ENCODE data around the gene GPR156. TPM values are rescaled to one million over a fixed set of nuclear protein-coding genes. Genes with fewer than 3 reads are reported as not detected.

The GPR156 gene
- total RNA-seq, 1 experiment from 2014 or later = 0.15 TPM

DNA sequence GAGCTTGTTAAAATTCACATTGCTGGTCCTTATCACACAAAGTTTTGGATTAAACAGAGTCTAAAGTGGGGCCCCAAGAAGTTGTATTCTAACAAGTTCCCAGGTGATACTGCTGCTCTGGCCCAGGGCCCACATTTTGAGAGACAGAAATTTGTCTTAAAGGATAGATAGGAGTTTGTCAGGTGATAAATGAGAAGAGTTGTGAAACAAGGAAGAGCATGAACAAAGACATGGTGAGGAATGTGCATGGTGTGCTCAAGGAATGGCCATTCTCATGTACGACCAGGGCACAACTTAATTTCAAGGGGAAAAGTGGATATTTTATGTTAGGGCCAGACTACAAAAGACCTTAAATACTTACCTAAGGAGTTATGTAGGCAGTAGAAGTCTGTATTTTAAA lies 75.6 kb downstream of the GPR156 start:
- TF ChIP-seq SP1 (IDR thresholded peaks at IDR 0.05; ENCODE audit: low read depth) (no peak), POLR2AphosphoS5 (IDR thresholded peaks at IDR 0.05; ENCODE audit: low read depth, low read length) (no peak), TCF7L2 (IDR thresholded peaks at IDR 0.05; ENCODE audit: borderline replicate concordance, extremely low read depth, insufficient read depth, insufficient read length) (no peak), ZNF274 (IDR thresholded peaks at IDR 0.05; ENCODE audit: low read depth, low read length) (no peak), SIN3A (IDR thresholded peaks at IDR 0.05; ENCODE audit: low read depth) (no peak), CEBPB (IDR thresholded peaks at IDR 0.05; ENCODE audit: low read depth) (no peak), YY1 (IDR thresholded peaks at IDR 0.05; ENCODE audit: extremely low read depth, insufficient replicate concordance, low read depth, low read length) (no peak), FOSL1 (IDR thresholded peaks at IDR 0.05; ENCODE audit: low read depth) (no peak), SRF (IDR thresholded peaks at IDR 0.05; ENCODE audit: low read depth) (no peak), EGR1 (IDR thresholded peaks at IDR 0.05; ENCODE audit: low read depth) (no peak), EZH2phosphoT487 (IDR thresholded peaks at IDR 0.05; ENCODE audit: borderline replicate concordance) (no peak), ELF1 (IDR thresholded peaks at IDR 0.05; ENCODE audit: borderline replicate concordance, low read depth) (no peak), ZFX (IDR thresholded peaks at IDR 0.05) (no peak)
- TF ChIP-seq, protein P1, sequence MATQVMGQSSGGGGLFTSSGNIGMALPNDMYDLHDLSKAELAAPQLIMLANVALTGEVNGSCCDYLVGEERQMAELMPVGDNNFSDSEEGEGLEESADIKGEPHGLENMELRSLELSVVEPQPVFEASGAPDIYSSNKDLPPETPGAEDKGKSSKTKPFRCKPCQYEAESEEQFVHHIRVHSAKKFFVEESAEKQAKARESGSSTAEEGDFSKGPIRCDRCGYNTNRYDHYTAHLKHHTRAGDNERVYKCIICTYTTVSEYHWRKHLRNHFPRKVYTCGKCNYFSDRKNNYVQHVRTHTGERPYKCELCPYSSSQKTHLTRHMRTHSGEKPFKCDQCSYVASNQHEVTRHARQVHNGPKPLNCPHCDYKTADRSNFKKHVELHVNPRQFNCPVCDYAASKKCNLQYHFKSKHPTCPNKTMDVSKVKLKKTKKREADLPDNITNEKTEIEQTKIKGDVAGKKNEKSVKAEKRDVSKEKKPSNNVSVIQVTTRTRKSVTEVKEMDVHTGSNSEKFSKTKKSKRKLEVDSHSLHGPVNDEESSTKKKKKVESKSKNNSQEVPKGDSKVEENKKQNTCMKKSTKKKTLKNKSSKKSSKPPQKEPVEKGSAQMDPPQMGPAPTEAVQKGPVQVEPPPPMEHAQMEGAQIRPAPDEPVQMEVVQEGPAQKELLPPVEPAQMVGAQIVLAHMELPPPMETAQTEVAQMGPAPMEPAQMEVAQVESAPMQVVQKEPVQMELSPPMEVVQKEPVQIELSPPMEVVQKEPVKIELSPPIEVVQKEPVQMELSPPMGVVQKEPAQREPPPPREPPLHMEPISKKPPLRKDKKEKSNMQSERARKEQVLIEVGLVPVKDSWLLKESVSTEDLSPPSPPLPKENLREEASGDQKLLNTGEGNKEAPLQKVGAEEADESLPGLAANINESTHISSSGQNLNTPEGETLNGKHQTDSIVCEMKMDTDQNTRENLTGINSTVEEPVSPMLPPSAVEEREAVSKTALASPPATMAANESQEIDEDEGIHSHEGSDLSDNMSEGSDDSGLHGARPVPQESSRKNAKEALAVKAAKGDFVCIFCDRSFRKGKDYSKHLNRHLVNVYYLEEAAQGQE (IDR thresholded peaks at IDR 0.05; ENCODE audit: low read depth) = no peak
- TF ChIP-seq, protein P2, sequence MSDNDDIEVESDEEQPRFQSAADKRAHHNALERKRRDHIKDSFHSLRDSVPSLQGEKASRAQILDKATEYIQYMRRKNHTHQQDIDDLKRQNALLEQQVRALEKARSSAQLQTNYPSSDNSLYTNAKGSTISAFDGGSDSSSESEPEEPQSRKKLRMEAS (IDR thresholded peaks at IDR 0.05) = no peak
- TF ChIP-seq, protein P3, sequence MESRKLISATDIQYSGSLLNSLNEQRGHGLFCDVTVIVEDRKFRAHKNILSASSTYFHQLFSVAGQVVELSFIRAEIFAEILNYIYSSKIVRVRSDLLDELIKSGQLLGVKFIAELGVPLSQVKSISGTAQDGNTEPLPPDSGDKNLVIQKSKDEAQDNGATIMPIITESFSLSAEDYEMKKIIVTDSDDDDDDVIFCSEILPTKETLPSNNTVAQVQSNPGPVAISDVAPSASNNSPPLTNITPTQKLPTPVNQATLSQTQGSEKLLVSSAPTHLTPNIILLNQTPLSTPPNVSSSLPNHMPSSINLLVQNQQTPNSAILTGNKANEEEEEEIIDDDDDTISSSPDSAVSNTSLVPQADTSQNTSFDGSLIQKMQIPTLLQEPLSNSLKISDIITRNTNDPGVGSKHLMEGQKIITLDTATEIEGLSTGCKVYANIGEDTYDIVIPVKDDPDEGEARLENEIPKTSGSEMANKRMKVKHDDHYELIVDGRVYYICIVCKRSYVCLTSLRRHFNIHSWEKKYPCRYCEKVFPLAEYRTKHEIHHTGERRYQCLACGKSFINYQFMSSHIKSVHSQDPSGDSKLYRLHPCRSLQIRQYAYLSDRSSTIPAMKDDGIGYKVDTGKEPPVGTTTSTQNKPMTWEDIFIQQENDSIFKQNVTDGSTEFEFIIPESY (IDR thresholded peaks at IDR 0.05; ENCODE audit: extremely low read depth, insufficient replicate concordance, low read length) = no peak
- intact Hi-C loops (cut with micrococcal nuclease) = no loop called here
- Histone ChIP-seq H4K20me1 (ENCODE audit: insufficient read depth) (no peaks in the 10 kb centered on the region), H3K27me3 (ENCODE audit: insufficient read depth, low read length) (no peaks in the 10 kb centered on the region), H3K4me1 (ENCODE audit: control insufficient read depth in 1 of 2, insufficient read depth in 2 of 2, low read length in 2 of 2) (no peaks in the 10 kb centered on the region), H3K36me3 (ENCODE audit: control insufficient read depth in 1 of 2, insufficient read depth in 2 of 2, low read length in 2 of 2) (no peaks in the 10 kb centered on the region), H2AFZ (ENCODE audit: low read depth, low read length, poor library complexity, severe bottlenecking) (no peak overlapping the region), H3K4me2 (ENCODE audit: low read length) (no peak overlapping the region), H3K4me3 (replicated peaks in 1 of 2; ENCODE audit: low read depth in 1 of 2, low read length in 2 of 2) (no peak overlapping the region), H3K9me3 (ENCODE audit: control insufficient read depth in 1 of 2, insufficient read depth in 1 of 2, low read depth in 1 of 2, low read length in 2 of 2) (no peaks in the 10 kb centered on the region), H3K9me2 (ENCODE audit: insufficient read depth) (no peaks in the 10 kb centered on the region), H3K27ac (ENCODE audit: low read depth, low read length) (no peak overlapping the region), H3K9ac (ENCODE audit: low read length) (no peak overlapping the region), H3K79me2 (ENCODE audit: insufficient read depth, low read length) (no peaks in the 10 kb centered on the region)
- ChIA-PET RAD21 (ENCODE audit: low non-redundant PET in 1 of 2, low total read pairs in 2 of 2, uncharacterized antibody in 2 of 2, unreplicated experiment in 2 of 2) (no interaction called here), CTCF (interaction anchor here (1.2 kb wide), 1 partner anchor 11 kb away, joined by 3 read pairs; no protein-coding TSS in a partner anchor), POLR2A (no interaction called here)
- no TSS peak for BruUV-seq (replicated peaks)
- DNase-seq (ENCODE audit: low read depth, low spot score) = no peak
- no peak for ATAC-seq
